ENCODE measurements around the gene PIK3AP1.

DNA sequence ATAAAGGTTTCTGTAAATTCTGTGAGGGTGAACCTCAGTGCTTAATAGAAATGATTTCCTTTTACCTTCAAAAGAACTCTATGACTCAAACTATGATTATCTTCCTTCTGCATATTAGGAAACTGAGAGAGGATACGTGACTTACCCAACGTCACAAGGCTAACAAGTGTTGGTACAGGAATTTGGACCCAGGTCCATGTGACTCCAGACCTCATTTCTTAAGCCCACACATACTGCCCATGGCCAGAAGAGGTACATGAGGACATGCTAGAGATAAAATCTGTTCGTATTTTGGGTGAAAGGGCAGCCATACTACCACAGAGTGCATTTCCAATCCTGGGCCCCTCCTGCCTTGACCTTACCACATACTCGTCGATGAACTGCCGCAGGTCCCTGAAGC is 72.0 kb downstream of the PIK3AP1 start:
- TF ChIP-seq, protein P1, sequence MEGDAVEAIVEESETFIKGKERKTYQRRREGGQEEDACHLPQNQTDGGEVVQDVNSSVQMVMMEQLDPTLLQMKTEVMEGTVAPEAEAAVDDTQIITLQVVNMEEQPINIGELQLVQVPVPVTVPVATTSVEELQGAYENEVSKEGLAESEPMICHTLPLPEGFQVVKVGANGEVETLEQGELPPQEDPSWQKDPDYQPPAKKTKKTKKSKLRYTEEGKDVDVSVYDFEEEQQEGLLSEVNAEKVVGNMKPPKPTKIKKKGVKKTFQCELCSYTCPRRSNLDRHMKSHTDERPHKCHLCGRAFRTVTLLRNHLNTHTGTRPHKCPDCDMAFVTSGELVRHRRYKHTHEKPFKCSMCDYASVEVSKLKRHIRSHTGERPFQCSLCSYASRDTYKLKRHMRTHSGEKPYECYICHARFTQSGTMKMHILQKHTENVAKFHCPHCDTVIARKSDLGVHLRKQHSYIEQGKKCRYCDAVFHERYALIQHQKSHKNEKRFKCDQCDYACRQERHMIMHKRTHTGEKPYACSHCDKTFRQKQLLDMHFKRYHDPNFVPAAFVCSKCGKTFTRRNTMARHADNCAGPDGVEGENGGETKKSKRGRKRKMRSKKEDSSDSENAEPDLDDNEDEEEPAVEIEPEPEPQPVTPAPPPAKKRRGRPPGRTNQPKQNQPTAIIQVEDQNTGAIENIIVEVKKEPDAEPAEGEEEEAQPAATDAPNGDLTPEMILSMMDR (IDR thresholded peaks at IDR 0.05), result no peak
- no peak for TF ChIP-seq EZH2 (IDR thresholded peaks at IDR 0.05)
